PC-3 (cell line): ENCODE measurements around the gene PLCB2. TPM values are rescaled to one million over a fixed set of nuclear protein-coding genes. Genes with fewer than 3 reads are reported as not detected.

Experiments
- ATAC-seq: fragments of 200-7000 bp; cut with Tn5 transposase; 2 replicates; pipeline ENCODE4 v1.9.1; 2020; ENCODE audit warnings: mild to moderate bottlenecking, moderate library complexity
- BruUV-seq: library from RNA; stranded (reverse); fragments of 400-500 nt; replicated peaks from 2 replicates; lab custom pipeline; 2021; lab: Mats Ljungman, UMichigan
- CTCF ChIA-PET: fragments of 300-600 bp; sonication (Branson Sonifier 250); formaldehyde crosslinking; loops from one replicate; lab custom pipeline; 2022; ENCODE audit warnings: antibody characterized with exemption; lab: Charles Lee
- POLR2A ChIA-PET: fragments of 300-600 bp; sonication (Branson Sonifier 250); formaldehyde crosslinking; loops from one replicate; lab custom pipeline; 2022; ENCODE audit warnings: antibody characterized with exemption; ENCODE audit not compliant: unreplicated experiment; lab: Charles Lee
- DNase-seq: peaks from one replicate; pipeline ENCODE4 v3.0.0-alpha.2; 2015
- H2AFZ ChIP-seq: fragments of 300-600 bp; sonication (generic); 2 replicates; pipeline ENCODE4 v1.6.0; 2016; ENCODE audit warnings: antibody characterized with exemption, low read length
- H3F3A ChIP-seq: fragments of 300-600 bp; sonication (generic); one replicate; pipeline ENCODE4 v1.6.0; 2017; ENCODE audit warnings: antibody characterized with exemption, low read length, control low read depth, mild to moderate bottlenecking; ENCODE audit not compliant: unreplicated experiment
- H3K27ac ChIP-seq: fragments of 300-600 bp; sonication (generic); 2 replicates; pipeline ENCODE4 v1.5.1; 2016; ENCODE audit warnings: mild to moderate bottlenecking, low read length
- H3K27me3 ChIP-seq: fragments of 300-600 bp; sonication (generic); 2 replicates; pipeline ENCODE4 v1.6.1; 2016; ENCODE audit warnings: low read length, mixed read lengths
- H3K36me3 ChIP-seq: fragments of 300-600 bp; sonication (generic); 2 replicates; pipeline ENCODE4 v1.6.1; 2016; ENCODE audit warnings: low read depth, mixed run types, low read length, mixed read lengths
- H3K4me1 ChIP-seq: fragments of 300-600 bp; sonication (generic); 2 replicates; pipeline ENCODE4 v1.5.1; 2016; ENCODE audit warnings: low read length; ENCODE audit not compliant: insufficient read depth
- H3K4me2 ChIP-seq: fragments of 300-600 bp; sonication (generic); 2 replicates; pipeline ENCODE4 v1.6.0; 2016; ENCODE audit warnings: low read length
- H3K4me3 ChIP-seq: fragments of 300-600 bp; sonication (generic); 2 replicates; pipeline ENCODE4 v1.5.1; 2016; ENCODE audit warnings: mild to moderate bottlenecking, low read length, mixed read lengths
- H3K79me2 ChIP-seq: fragments of 300-600 bp; sonication (generic); 2 replicates; pipeline ENCODE4 v1.6.1; 2017; ENCODE audit warnings: low read length, mixed read lengths
- H3K9ac ChIP-seq: fragments of 300-600 bp; sonication (generic); 2 replicates; pipeline ENCODE4 v1.6.0; 2016; ENCODE audit warnings: mild to moderate bottlenecking, low read length
- H3K9me2 ChIP-seq: fragments of 300-600 bp; sonication (generic); replicated peaks from 2 replicates; pipeline ENCODE4 v1.6.1; 2016; ENCODE audit warnings: mixed run types, low read length, mixed read lengths
- H3K9me3 ChIP-seq: fragments of 300-600 bp; sonication (generic); 2 replicates; pipeline ENCODE4 v1.6.1; 2016; ENCODE audit warnings: low read length, mixed read lengths
- H4K20me1 ChIP-seq: fragments of 300-600 bp; sonication (generic); 2 replicates; pipeline ENCODE4 v1.6.1; 2016; ENCODE audit warnings: low read length, mixed read lengths
- EZH2 ChIP-seq: fragments of 300-600 bp; sonication (generic); IDR thresholded peaks from one replicate; pipeline ENCODE4 v1.6.1; 2017; ENCODE audit warnings: antibody characterized with exemption, mild to moderate bottlenecking, low read length; ENCODE audit not compliant: unreplicated experiment
- EZH2phosphoT487 ChIP-seq: fragments of 300-600 bp; sonication (generic); IDR thresholded peaks from 2 replicates; pipeline ENCODE4 v1.6.1; 2018; ENCODE audit warnings: mild to moderate bottlenecking, antibody characterized with exemption, low read length, borderline replicate concordance
- intact Hi-C: fragments of 100-400 bp; cut with micrococcal nuclease; formaldehyde crosslinking; loops from 2 replicates; pipeline ENCODE4 v1.9.0; 2023
- total RNA-seq: library from RNA; depleted of rRNA; stranded (reverse); fragments of >200 nt; gene quantifications from 2 replicates; pipeline ENCODE4 v1.2.3, GENCODE V29; 2014
- TF ChIP-seq, protein P1 (sequence below): fragments of 300-600 bp; sonication (generic); conservative IDR thresholded peaks from 2 replicates; pipeline ENCODE4 v1.5.1; 2017; ENCODE audit warnings: antibody characterized with exemption, low read depth, mild to moderate bottlenecking, low read length

PLCB2 gene
- total RNA-seq, 1 experiment from 2014 or later = 3.2 TPM

DNA sequence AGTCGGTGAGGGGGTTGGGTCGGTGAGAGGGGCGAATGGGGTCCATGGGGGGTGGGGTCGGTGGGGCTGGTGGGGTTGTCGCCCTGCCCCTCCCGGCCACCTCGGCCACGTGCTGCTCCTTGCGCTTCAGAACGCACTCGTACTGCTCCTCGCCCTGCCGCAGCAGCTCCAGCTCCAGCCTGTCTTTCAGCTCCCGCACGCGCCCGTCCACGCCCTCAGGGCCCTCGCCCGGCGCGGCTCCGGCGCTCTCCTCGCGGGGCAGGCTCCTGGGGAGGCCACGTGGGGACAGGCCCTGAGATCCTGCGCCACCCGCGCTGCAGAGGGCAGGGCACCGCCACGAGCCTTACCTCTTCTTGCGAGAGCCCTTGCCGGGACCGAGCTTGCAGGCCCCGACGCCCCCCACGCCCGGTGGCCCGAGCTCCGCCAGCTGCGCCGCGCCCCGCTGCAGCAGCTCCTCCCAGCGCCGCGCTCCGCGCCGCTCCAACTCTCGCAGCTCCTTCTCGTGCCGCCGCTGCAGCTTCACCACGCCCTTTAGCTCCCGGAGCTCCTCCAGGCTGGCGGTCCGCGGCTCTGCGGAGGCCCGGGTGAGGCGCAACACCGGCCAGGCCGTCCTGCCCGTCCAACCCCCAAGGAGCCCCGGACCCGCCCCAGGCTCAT is 16.7 kb downstream of the PLCB2 start:
- ChIA-PET POLR2A (interaction anchor here (0.6 to 0.8 kb wide), 2 partner anchors 18 to 358 kb away, joined by 3 to 5 read pairs; no protein-coding TSS in a partner anchor), CTCF (interaction anchor here (0.5 to 1.4 kb wide), 5 partner anchors 12 to 79 kb away, joined by 3 to 5 read pairs (median 3); no protein-coding TSS in a partner anchor)
- Histone ChIP-seq H3K9me3 (no peaks in the 10 kb centered on the region), H2AFZ (peak overlapping the region; percentile 88), H3F3A (no peaks in the 10 kb centered on the region), H3K79me2 (no peaks in the 10 kb centered on the region), H3K9me2 (no peaks in the 10 kb centered on the region), H3K4me1 (no peaks in the 10 kb centered on the region; the same call in 1 of the 2 replicates), H3K36me3 (no peaks in the 10 kb centered on the region), H3K4me3 (peak overlapping the region; percentile 58), H4K20me1 (no peaks in the 10 kb centered on the region), H3K9ac (peak overlapping the region; percentile 38), H3K27me3 (no peaks in the 10 kb centered on the region), H3K4me2 (peak overlapping the region; percentile 79), H3K27ac (no peak overlapping the region)
- TF ChIP-seq EZH2phosphoT487 (no peak), EZH2 (no peak)
- TF ChIP-seq, protein P1, sequence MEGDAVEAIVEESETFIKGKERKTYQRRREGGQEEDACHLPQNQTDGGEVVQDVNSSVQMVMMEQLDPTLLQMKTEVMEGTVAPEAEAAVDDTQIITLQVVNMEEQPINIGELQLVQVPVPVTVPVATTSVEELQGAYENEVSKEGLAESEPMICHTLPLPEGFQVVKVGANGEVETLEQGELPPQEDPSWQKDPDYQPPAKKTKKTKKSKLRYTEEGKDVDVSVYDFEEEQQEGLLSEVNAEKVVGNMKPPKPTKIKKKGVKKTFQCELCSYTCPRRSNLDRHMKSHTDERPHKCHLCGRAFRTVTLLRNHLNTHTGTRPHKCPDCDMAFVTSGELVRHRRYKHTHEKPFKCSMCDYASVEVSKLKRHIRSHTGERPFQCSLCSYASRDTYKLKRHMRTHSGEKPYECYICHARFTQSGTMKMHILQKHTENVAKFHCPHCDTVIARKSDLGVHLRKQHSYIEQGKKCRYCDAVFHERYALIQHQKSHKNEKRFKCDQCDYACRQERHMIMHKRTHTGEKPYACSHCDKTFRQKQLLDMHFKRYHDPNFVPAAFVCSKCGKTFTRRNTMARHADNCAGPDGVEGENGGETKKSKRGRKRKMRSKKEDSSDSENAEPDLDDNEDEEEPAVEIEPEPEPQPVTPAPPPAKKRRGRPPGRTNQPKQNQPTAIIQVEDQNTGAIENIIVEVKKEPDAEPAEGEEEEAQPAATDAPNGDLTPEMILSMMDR = no peak
- DNase-seq (peak; percentile 55), ATAC-seq (peak; percentile 83)
- intact Hi-C loops = no loop called here
- no TSS peak for BruUV-seq

DNA sequence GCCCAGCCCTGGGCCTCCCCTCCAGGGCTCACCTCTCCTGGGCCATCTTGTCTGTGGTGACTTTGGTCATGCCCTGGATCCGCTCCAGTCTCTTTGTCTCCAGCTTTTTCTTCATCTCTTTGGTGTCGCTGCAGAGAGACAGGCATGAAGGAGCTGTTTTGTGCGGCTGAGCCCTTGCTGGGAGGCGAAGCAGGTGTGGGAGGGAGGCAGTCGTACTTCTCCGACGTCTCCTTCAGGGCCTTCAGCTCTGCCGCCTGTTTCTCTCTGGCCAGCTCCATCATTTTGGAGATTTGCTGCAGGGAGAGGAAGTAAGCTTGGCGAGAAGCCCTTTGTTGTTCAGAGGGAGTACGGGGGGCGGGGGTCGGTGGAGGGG is 17.2 kb downstream of the PLCB2 start:
- Histone ChIP-seq H2AFZ (no peak overlapping the region), H3K9me2 (no peaks in the 10 kb centered on the region), H3K4me3 (no peak overlapping the region), H3K79me2 (no peaks in the 10 kb centered on the region), H3K9ac (no peak overlapping the region), H4K20me1 (no peaks in the 10 kb centered on the region), H3K9me3 (no peaks in the 10 kb centered on the region), H3K36me3 (no peaks in the 10 kb centered on the region), H3F3A (no peaks in the 10 kb centered on the region), H3K4me1 (no peaks in the 10 kb centered on the region; the same call in 1 of the 2 replicates), H3K4me2 (no peak overlapping the region), H3K27me3 (no peaks in the 10 kb centered on the region), H3K27ac (no peak overlapping the region)
- POLR2A ChIA-PET = interaction anchor here (0.6 kb wide), 1 partner anchor 17 kb away, joined by 3 read pairs; no protein-coding TSS in a partner anchor
- no peak for DNase-seq
- intact Hi-C loops = no loop called here
- no peak for ATAC-seq
- TF ChIP-seq EZH2phosphoT487 = no peak
- TF ChIP-seq, protein P1 = no peak
- BruUV-seq = no TSS peak
- CTCF ChIA-PET = interaction anchor here (0.6 to 1.4 kb wide), 5 partner anchors 11 to 229 kb away, joined by 3 to 4 read pairs (median 3); no protein-coding TSS in a partner anchor

DNA sequence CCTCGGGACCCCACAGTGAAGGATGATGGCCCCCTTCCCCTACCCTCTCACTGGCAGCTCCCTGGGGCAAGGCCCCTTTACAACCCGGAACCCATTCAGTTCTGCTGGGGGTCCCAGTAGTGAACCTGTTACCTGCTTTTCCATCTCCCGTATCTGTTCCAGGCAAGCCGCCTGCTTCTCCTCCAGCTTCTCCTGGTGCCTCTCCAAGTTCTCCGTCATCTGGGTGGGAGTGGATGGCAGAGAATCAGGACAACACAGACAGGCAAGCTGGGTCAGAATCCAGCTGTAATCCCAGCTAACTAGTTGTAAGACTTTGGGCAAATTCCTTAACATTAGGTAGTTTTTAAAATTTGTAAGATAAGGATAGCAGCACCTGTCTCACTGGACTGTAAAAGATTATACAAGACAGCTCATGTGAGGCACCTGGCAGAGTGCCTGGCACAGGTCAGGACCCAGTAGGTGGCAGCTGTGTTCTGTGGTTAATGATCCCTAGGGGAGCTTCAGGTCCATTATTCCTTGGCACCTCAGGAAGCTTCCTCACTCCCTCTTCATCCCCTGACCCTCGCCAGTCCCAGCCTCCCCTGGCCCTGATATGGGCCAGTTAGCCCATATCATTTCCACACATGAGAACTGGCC is 18.5 kb downstream of the PLCB2 start:
- TF ChIP-seq EZH2phosphoT487 = no peak
- TF ChIP-seq, protein P1 = peak; percentile 21; the same call in 1 of the 2 replicates
- no peaks in the 10 kb centered on the region; the same call in 1 of the 2 replicates for H3K4me1 ChIP-seq
- H3K36me3 ChIP-seq = no peaks in the 10 kb centered on the region
- H2AFZ ChIP-seq = no peak overlapping the region
- intact Hi-C loops = no loop called here
- H3K79me2 ChIP-seq = no peaks in the 10 kb centered on the region
- H3K27me3 ChIP-seq = no peaks in the 10 kb centered on the region
- H3K9me2 ChIP-seq = no peaks in the 10 kb centered on the region
- no peak overlapping the region for H3K27ac ChIP-seq
- H3F3A ChIP-seq = no peaks in the 10 kb centered on the region
- peak; percentile 61 for DNase-seq
- ChIA-PET POLR2A (no interaction called here), CTCF (interaction anchor here (0.6 to 1.1 kb wide), 5 partner anchors 20 to 606 kb away, joined by 3 read pairs; no protein-coding TSS in a partner anchor)
- H3K9ac ChIP-seq = no peak overlapping the region
- no peak overlapping the region for H3K4me3 ChIP-seq
- no peak overlapping the region for H3K4me2 ChIP-seq
- no TSS peak for BruUV-seq
- ATAC-seq = peak; percentile 39
- H4K20me1 ChIP-seq = no peaks in the 10 kb centered on the region
- H3K9me3 ChIP-seq = no peaks in the 10 kb centered on the region
